Tibial nerve (tissue), 3 donors: ENCODE results near the gene YWHAQ.

Experiments
- POLR2A ChIP-seq, 2 donors: fragments of 450-650 bp; IDR thresholded peaks; one replicate each; pipeline ENCODE4 v1.6.1; 2017; ENCODE audit warnings: antibody characterized with exemption in 2 of 2, mild to moderate bottlenecking in 2 of 2, moderate library complexity in 2 of 2
- TF ChIP-seq, protein P1 (sequence below), 5 experiments: fragments of 200-600 bp in 3 of 5; fragments of 450-650 bp in 2 of 5; sonication (generic) in 3 of 5; IDR thresholded peaks; one replicate each; pipeline ENCODE4 v1.5.1; 2016 to 2019; ENCODE audit warnings: antibody characterized with exemption in 5 of 5, mild to moderate bottlenecking in 3 of 5, moderate library complexity in 2 of 5

DNA sequence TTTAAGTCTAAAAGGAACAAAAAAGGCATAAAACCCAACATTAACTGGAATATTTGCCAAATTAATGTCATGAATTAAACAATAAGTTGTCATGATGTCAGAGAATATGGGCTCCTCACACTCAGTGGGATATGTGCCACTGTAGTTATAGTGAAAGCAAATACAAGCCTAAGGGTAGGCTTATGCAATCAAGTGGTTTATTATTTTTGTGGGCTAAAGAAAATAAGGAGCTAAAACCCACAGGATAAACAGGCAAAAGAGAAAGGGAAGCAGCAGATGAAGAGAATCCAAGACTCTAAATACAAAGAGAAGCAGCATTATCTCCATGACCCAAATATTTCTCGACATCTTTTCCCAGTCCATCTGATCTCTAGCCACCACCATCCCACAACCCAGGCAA lies 17.5 kb downstream of the YWHAQ start:
- no peak for TF ChIP-seq POLR2A (IDR thresholded peaks at IDR 0.05)
- TF ChIP-seq, protein P1, sequence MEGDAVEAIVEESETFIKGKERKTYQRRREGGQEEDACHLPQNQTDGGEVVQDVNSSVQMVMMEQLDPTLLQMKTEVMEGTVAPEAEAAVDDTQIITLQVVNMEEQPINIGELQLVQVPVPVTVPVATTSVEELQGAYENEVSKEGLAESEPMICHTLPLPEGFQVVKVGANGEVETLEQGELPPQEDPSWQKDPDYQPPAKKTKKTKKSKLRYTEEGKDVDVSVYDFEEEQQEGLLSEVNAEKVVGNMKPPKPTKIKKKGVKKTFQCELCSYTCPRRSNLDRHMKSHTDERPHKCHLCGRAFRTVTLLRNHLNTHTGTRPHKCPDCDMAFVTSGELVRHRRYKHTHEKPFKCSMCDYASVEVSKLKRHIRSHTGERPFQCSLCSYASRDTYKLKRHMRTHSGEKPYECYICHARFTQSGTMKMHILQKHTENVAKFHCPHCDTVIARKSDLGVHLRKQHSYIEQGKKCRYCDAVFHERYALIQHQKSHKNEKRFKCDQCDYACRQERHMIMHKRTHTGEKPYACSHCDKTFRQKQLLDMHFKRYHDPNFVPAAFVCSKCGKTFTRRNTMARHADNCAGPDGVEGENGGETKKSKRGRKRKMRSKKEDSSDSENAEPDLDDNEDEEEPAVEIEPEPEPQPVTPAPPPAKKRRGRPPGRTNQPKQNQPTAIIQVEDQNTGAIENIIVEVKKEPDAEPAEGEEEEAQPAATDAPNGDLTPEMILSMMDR (IDR thresholded peaks at IDR 0.05): no peak
